Activated naive CD4-positive, alpha-beta T cell treated with anti-CD3 and anti-CD28 coated beads, Interleukin-2, amount 50 U/mL, for 16 hours (primary cell): ENCODE measurements around the gene SPON2.
A peak's percentile ranks its signal among the peaks of the same experiment; 100 is the strongest.

ENCODE experiments used
- DNase-seq: peaks from one replicate; pipeline ENCODE4 v3.0.0-alpha.2; 2020

SPON2 gene

DNA sequence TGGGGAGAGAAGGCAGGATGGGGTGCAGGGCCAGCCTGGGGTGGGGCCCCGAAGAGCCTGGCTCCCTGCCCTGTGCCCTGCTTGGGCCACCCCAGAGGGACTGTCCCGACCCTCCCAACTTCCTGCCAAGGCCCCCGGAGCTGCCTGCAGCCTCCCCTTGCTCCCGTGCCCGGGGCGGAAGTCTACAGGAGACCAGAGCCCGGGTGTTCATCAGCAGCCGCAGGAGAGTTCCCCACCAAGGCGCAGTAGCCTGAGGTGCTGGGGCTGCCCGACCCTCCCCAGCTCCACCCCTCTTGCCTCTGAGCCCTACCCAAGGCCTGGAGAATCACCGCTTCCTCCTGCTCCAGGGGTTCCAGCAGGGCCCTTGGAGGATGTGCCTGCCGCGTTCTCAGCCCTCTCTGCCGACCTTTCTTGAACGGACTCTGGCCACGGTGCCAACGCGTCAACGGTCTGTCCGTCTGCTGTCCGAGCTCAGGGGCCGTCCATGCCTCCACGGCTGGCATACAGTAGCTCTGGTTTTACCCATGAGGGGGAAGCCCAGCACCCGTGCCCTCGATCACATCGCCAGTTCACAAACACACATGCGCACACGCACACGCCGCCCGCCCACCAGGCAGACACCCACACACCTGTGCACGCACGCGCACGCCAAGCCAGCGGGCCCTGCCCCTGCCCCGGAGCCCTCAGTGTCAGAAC lies 36.0 kb upstream of the SPON2 start:
- peak; percentile 14 for DNase-seq

DNA sequence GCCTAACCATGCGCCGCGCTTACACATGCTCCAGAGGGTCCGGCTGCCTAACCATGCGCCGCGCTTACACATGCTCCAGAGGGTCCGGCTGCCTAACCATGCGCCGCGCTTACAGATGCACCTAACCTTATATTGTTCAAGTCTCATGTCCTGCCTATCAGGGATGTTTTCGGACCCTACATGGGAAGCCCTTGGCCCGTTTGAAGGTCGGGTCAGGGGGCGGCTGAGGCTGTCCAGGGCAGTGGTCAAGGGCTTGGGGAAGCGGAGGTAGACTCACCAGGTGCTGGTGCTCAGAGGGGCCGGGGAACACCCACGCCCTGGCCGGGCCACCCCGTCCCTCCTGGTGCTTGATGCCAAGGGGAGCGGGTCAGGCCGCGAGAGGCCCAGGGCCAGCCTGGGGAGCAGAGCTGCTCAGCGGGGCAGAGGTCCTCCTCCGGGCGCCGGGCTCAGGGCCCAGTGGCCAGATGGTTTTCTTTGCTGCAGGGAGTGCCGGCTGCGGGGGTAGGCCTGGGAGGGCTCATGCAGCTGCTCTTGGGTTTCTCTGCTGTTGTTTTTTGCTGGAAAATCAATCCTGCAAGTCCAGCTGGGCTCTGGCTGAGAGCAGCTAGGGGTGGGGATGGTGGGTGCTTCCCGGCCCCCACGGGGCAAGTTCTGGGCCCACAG lies 35.4 kb upstream of the SPON2 start:
- peak; percentile 9 for DNase-seq

DNA sequence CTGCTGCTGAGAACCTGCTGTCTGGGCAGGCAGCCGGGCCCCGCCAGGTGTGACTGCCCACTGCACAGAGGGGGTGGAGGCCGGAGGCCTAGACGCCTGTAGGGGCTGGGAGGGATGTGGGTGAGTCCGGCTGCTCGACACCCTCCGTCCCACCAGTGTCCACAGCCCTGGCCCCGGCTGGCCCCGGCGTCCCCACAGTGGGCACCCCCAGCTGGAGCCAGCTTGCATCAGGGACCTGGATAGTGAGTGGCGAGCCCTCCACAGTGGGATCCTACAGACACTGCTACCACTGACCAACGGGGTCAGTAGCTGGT lies 34.7 kb upstream of the SPON2 start:
- DNase-seq, result peak; percentile 10

GRCh38 chr4:1206299-1207156 lies 34.1 kb upstream of the SPON2 start:
- peak; percentile 9 for DNase-seq

DNA sequence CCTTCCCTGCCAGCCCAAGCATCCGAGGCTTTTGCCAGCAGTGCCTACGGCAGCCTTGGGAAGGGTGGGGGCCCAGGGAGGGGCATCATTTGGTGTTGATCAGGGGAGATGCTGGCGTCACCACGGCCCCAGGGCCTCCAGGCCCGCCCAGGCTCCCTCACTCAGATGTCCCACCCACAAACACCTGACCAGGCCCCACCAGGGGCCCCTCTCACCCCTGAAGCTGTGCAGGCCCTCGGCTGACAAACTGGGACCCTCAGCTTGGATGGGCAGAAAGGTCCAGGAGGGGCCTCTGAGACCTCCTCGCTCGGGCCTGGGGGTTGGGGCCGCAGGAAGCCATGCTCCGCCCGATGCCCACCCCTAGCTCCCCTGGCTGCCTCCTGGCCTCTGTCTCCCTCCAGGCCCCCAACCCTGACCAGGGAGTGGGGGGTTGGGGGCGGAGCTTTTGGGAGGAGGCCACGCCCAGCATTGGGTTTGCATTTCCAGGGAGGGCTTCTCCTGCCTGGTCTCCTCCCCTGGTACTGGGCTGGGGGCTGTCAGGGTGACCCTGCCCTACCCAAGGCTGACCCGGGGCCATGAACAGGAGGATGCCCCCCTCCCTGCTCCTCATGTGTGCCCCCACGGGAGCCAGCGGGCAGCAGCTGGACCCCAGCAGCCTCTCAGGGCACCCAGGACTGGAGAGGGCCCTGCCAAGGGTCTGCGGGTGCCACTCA lies 33.4 kb upstream of the SPON2 start:
- DNase-seq, result peak; percentile 7

DNA sequence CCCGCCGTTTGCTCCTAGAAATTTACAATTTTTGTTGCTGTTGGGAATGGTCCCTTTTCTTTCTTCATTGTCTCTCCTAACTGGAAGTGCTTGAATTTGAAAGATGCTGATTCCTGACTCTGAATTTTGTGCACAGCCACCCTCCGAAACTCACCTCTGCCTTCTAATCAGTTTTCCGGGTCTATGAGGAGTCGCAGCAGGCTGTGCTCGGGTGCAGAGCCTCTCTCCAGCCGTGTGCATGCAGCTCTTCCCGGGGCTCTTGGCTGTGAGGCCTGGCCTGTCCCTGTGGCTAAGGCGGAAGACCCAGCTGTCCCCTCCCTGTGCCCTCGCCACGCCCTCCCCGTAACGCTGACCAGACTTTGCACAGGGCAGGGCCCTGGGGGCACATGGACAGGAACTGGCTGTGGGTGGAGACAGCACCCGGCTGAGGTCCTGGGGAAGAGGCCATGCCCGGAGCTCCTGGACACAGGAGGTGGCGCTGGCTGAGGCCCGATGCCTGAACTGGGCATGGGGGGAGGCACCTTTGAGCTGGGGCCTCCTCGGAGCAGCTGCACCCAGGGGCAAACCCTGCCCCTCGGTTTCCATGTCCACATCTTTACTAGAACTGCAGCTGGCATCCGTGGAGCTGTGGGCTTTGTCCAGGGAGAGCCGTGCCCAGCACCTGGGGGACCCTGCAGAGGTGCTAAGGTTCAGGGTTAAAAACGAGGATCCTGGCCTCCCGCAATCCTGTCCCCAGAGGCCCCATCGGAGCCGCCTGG lies 32.6 kb upstream of the SPON2 start:
- DNase-seq, result no peak

DNA sequence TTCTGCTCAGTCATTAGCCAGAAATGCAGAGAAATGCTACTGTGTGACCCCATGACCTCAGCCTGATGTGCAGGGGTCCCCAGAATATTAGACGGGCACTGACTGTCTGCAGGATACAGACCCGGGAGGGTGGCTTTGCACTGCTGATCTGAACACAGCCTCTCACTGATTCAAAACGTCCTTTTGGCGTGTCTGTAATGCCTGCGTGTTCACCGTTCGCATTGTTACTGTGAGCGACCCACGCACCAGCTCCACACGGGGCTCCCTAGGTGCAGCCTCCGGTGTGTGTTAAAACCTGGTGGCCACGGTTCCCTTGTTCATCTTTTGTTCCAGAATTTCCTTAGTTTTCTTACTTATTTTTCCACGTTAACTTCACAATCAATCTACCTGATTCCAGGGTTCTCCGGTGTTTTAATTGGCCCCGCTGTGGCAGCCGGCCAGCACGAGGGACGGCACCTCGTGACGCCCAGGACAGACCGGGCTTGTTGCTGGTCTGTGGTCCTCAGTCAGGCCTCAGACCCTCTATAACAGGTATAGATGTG lies 32.0 kb upstream of the SPON2 start:
- DNase-seq, result peak; percentile 10

- no peak for DNase-seq
These were observed 30.7 kb upstream of the SPON2 start for GRCh38 chr4:1203026-1203616.

GRCh38 chr4:1202526-1203011 lies 30.2 kb upstream of the SPON2 start:
- no peak for DNase-seq

DNA sequence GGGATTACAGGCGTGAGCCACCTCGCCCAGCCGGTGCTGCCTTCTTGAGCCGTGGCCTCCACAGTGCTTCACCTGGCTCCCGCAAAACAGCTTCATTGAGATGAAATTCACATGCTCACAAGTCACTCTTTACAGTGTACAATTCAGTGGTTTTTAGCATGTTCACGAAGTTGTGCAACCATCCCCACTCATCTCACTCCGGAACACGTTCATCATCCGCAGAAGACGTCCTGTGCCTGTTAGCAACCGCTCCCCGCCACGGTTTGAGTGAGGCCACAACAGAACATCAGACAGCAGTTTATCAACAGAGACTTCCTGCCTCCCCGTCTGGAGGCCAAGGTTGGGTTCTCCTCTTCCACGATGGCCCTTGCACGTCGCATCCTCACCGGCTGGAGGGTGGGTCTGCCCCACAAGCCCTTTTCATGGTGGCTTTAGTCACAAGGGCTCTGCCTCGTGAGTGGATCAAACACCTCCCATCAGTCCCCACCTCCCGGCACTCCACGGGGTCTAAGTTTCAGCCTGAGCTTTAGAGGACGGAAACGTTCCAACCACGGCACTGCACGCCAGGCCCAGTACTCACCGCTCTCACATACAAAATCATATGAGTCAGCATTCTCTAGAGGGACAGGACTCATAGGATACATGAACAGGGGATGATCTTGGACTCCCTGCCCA lies 29.6 kb upstream of the SPON2 start:
- peak; percentile 71 for DNase-seq

DNA sequence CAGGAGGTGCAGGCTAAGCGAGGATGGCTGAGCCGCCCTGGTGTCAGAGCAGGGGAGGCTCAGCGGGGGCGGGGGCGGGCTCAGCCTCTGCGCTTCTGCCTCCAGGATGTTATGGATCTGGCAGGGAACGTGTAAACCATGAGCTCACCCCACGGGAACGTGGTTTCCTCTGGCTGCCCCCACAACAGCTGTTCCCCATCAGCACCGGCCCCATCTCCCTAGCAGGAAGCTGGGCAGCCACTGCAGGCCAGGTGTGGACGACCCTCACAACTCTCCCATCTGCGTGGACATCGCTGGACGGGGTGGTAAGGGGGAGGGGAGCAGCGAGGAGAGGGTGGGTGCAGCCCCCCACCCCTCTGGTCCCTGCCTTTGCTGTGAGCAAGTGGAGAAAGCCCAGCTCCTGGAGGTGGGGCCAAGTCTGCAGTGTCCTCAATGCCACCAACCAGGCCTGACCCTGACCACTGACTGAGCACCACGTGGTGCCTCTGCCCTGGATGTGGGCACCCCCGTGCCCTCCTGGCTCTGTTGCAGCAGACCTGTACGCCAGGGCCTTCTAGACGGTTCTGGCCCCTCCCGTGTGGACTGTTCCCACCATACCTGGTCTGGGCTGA lies 28.1 kb upstream of the SPON2 start:
- DNase-seq, result no peak

DNA sequence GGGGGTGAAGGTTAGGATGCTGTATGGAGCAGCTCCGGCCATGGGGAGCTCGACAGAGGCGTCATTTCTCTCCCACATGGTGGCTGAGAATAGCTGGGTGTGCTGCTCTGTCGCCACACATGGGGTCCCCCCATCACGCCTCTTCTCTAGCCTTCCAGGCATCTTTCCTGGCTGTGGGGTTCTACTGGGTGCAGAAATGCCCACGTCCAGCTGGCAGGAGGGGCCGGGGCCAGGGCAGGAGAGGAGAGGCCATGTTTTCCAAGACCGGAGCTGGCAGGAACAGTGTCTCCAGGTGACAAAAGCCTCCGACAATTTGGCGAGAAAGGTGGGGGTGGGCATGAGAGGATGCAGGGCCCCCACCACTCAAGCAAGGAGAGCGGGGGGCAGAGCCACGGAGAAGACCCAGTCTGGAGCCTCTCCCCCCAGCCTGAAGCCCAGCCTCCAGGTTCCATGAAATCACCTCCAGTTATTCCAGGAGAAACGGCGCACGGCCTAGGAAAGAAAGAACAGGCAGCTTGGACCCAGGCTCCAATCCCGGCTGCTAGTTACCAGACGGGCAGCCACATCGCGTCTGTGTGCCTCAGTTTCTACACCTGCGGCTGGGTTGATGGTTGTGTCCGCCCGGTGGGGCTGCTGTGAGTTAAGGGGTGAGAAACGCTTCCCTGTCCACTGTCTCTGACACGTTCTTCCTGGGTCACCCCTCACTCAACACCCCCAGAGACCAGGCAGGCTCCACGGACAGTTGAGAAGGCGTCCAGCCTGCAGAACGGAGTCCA lies 27.4 kb upstream of the SPON2 start:
- no peak for DNase-seq

DNA sequence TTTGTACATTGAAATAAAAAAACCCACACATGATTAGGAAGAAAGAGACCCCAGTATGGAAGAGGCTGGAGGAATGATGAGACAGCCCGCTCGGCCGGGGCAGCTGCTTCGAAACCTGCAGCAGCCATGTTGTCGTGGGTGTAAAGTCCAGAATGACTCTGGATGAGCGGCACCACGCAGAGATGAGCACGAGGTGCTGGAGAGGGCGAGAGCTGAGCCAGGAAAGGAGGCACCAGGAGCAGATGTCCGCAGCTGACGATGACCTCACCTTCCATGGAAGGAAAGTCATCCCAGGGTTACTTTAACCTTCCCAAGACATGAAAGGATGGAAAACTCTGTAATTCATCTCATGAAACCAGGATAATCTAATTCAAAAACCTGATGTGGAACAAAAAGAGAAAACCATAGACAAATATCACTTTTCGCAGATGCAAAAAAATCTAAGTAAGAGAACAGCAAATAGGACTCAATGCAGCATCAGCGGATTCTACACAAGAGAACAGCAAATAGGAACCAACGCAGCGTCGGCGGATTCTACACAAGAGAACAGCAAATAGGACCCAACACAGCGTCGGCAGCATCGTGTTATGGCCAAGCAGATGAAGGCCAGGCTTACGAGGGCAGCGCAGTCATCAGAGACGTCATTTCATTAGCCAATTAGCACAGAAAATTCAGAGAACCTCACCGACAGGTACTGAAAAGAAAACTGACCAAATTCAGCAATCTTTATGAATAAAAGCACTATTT lies 25.9 kb upstream of the SPON2 start:
- no peak for DNase-seq

GRCh38 chr4:1196421-1197183 lies 24.2 kb upstream of the SPON2 start:
- DNase-seq, result no peak

GRCh38 chr4:1195891-1196401 lies 23.6 kb upstream of the SPON2 start:
- DNase-seq, result no peak

DNA sequence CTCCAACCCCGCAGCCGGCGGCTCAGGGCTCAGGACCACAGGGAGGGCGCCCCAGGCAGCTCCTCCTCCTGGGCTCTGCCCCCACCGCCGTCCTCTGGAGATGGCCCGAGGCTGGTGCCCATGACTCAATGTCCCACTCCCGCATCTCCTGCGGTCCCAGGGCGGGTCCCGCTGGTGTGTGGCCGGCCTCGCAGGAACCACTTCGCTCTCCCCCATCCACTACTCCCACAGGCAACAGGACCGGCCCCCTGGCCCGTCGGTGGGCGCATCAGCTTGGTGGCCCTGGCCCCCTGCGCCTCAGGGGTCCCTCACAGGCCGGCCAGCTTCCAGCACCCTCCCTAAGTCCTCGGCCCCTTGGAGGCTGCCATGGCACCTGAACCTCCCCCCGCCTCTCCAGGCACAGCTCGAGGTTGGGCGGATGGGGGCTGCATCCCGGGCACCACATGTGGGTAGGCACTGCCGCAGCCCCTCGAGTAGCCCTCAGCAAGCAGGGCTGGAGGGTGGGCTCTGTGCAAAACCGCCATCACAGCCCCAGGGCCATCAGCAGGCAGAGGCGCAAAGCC lies 22.8 kb upstream of the SPON2 start:
- peak; percentile 8 for DNase-seq
